ENCODE data around the gene SBNO2. TPM values are rescaled to one million over a fixed set of nuclear protein-coding genes. Genes with fewer than 3 reads are reported as not detected.
A peak's percentile ranks its signal among the peaks of the same experiment; 100 is the strongest.

The SBNO2 gene
- total and polyA plus RNA-seq, 9 of the 15 experiments (the other 6 are each of a cell fraction or from before 2014, with no cell fraction given), result 0.01 to 46.2 (median 6.7) TPM

DNA sequence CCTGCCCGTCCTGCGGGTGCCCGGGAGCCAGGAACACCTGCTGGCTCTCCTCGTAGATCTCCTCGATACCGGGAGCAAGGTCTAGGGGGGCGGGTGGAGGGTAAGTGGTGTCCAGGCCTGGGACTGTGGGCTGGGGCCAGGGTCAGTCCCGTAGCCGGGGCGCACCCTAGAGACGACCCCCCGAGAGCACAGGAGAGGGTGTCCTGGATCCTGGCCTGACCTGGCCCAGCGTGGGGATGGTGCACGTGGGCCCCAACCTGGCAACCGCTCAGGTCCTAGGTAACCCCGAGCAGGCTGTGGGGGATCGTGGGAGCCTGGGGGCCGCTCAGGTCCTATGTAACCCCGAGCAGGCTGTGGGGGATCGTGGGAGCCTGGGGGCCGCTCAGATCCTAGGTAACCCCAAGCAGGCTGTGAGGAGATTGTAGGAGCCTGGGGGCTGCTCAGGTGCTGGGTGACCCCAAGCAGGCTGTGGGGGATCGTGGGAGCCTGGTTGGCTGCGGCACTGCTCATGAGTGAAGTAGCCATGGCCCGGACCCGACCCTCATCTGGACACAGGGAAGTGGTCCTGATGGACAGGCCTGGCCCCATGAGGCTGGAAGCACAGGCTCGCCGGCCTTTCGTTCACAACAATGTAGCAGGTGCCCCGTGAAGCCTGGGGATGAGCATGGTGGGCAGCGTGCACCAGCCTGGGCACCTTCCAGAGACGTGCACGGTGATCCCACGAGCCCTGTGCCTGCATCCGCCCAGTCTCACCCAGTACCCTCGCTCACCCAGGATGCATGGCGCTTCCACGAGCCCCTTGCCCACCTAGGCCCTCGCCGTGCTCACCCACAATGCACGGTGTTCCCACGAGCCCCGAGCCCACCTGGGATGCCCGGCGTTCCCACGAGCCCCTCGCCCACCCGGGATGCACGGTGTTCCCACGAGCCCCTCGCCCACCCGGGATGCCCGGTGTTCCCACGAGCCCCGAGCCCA lies 64.1 kb downstream of the SBNO2 start (continued):
- no peak for TF ChIP-seq TAF15 (IDR thresholded peaks at IDR 0.05; ENCODE audit: low read depth, low read length)
- TF ChIP-seq BCOR (IDR thresholded peaks at IDR 0.05), result no peak
- no peak for TF ChIP-seq KHSRP (IDR thresholded peaks at IDR 0.05)
- TF ChIP-seq ZNF133 (CRISPR knock-in tag; IDR thresholded peaks at IDR 0.05), result no peak
- no peak for TF ChIP-seq ZEB2 (IDR thresholded peaks at IDR 0.05)
- TF ChIP-seq HINFP (tag; conservative IDR thresholded peaks at IDR 0.05; ENCODE audit: low read depth), result no peak
- TF ChIP-seq KLF6 (CRISPR knock-in tag; IDR thresholded peaks at IDR 0.05; ENCODE audit: borderline replicate concordance), result no peak
- TF ChIP-seq POLR2G (IDR thresholded peaks at IDR 0.05; ENCODE audit: low read depth, low read length), result peak; percentile 35
- no peak for TF ChIP-seq PML (IDR thresholded peaks at IDR 0.05; ENCODE audit: low read length)

GRCh38 chr19:1109032-1109551 lies 65.0 kb downstream of the SBNO2 start:
- Histone ChIP-seq H3K27ac (ENCODE audit: extremely low read depth, low read depth, low read length) (no peak overlapping the region), H3K79me2 (ENCODE audit: control insufficient read depth, insufficient read depth, low read length) (peaks cover 24% of the 10 kb centered on the region), H3K4me2 (ENCODE audit: insufficient read depth, low read length) (no peak overlapping the region), H3K27me3 (ENCODE audit: control insufficient read depth in 2 of 2, insufficient read depth in 2 of 2, low read length in 2 of 2) (no peaks in the 10 kb centered on the region), H3K4me3 (no peak overlapping the region), H2AFZ (ENCODE audit: low read depth, low read length) (no peak overlapping the region), H3K9ac (ENCODE audit: insufficient read depth in 1 of 2, low read depth in 2 of 2, low read length in 2 of 2) (no peak overlapping the region), H3K36me3 (ENCODE audit: control insufficient read depth, insufficient read depth, low read length) (peaks cover 72% of the 10 kb centered on the region; the same call in 2 of the 3 replicates), H3K4me1 (replicated peaks in 1 of 2; ENCODE audit: control insufficient read depth in 2 of 2, insufficient read depth in 2 of 2, low read length in 2 of 2) (peaks cover 9 to 92% of the 10 kb centered on the region in 2 experiments), H3K9me3 (replicated peaks; ENCODE audit: control insufficient read depth, insufficient read depth, low read depth, low read length) (no peaks in the 10 kb centered on the region), H3K9me1 (ENCODE audit: control insufficient read depth, insufficient read depth, low read length) (no peaks in the 10 kb centered on the region), H4K20me1 (replicated peaks; ENCODE audit: control insufficient read depth, insufficient read depth, low read length) (no peaks in the 10 kb centered on the region; the same call in 1 of the 2 replicates)
- intact Hi-C loops (cut with micrococcal nuclease) (no loop called here), in situ Hi-C loops (cut with MboI) (no loop called here)
- no TSS peak for BruUV-seq (replicated peaks)
- ChIA-PET CTCF (ENCODE audit: low intra/inter-chr PET ratio) (no interaction called here), POLR2A (no interaction called here)
- FAIRE-seq (no peak), ATAC-seq (no peak), DNase-seq (ENCODE audit: extremely low read depth in 1 of 4, low spot score in 3 of 4) (no peak)
- WGBS (ENCODE audit: insufficient coverage, low coverage, missing lambda C conversion rate), result 94% methylated on average over 9 of the region's 48 CpGs
- TF ChIP-seq RBM22 (IDR thresholded peaks at IDR 0.05; ENCODE audit: low read depth, low read length, poor library complexity, severe bottlenecking) (peak; percentile 42), ZNF408 (CRISPR knock-in tag; IDR thresholded peaks at IDR 0.05; ENCODE audit: low read depth) (no peak), ATF3 (IDR thresholded peaks at IDR 0.05) (peak; percentile 27; the same call in 1 of the 2 replicates), ATF3 (CRISPR knock-in tag; conservative IDR thresholded peaks at IDR 0.05) (no peak), JUNB (CRISPR knock-in tag; conservative IDR thresholded peaks at IDR 0.05) (no peak), RBFOX2 (IDR thresholded peaks at IDR 0.05; ENCODE audit: low read depth, low read length) (peak; percentile 57; the same call in 1 of the 2 replicates), TFAP4 (CRISPR knock-in tag; IDR thresholded peaks at IDR 0.05; ENCODE audit: borderline replicate concordance) (peak; percentile 49; the same call in 1 of the 2 replicates), ZFP1 (CRISPR knock-in tag; IDR thresholded peaks at IDR 0.05) (no peak), HNRNPL (IDR thresholded peaks at IDR 0.05; ENCODE audit: low read depth, low read length) (peak; percentile 17; the same call in 1 of the 2 replicates), NR3C1 (CRISPR knock-in tag; IDR thresholded peaks at IDR 0.05) (no peak)
